HG02763 (cell line): ENCODE data around the gene RNF32.
"Not testable (repeated sequence)": the region's sequence is repeated elsewhere in the genome, so short reads cannot be mapped to it uniquely, and the experiment has no call there.

Experiments used
- ATAC-seq: cut with Tn5 transposase; IDR thresholded peaks from one replicate; pipeline ENCODE4 v1.9.1; 2021; ENCODE audit warnings: mild to moderate bottlenecking, moderate library complexity; ENCODE audit not compliant: unreplicated experiment

The RNF32 gene

DNA sequence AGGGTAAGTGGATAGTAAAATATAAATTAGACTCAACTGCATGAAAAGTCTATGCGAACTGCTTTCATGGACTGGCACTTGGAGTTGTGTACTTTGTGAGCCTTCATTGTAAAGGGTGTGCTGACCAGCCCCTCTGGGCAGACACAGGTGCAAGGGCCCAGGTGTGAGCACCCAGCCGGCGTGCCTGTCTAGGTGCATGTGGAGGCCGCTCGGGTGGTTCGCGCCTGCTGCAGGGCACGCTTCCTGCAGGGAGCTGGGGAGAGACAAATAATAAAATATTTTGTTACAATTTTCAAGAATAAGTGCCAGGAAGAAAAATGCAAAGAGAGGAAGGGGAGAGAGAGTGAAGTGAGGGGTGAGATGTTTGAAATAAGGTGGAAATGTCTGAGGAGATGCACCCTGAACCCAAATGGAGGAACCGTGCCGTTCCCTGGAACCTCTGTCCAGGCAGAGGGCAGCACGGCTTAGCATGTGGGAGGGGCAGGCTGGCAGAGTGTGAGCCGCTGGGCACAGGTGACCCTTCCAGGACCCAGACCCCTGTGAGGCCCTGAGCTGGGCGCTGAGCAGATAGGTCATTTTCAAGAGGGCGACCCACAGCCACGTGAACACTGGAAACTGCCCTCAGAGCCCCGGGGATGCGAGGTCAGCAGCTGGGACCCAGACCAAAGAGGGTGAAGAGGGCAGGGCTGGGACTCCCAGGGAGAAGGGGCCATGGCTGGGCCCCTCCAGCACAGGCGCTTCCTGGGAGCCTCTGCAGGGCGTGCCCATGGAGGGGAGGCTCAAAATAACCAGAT, 28.7 kb downstream of the RNF32 start:
- ATAC-seq: no peak

DNA sequence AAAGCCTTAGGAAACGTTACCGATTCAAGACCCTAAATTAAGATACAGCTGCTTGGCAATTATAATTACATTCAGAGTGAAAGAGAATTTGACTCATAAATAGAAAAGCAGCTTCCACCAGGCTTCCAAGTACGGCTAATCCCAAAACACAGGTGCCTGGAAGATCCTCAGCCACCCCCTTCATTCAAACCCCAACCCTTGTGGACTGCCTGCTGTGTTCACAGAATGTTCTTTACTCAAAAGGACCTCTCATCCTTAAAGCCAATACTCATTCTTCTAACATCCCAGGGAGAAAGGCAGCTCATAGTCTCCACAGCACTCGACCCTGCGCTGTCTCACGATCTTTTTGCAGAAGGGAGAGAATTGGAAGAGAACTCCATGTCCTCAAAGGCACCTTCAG, 32.9 kb downstream of the RNF32 start:
- ATAC-seq: no peak

DNA sequence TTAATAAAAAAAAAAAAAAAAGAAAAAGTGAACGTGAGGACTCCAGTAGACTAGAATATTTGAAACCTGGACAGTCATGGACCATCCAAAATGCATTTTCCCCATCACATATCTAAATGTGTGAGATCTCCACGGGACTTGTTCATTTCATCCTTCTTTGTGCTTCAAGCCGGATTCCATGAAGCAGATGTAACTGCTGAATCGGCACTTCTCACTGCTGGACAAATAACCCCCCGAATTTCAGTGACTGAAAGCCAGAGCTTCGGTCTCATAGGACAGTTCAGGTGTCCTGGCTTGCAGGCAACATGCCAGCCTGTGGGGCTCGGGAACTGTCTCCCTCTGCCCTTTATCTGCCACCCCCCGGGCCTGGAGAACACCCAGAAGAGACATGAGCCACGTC, 33.3 kb downstream of the RNF32 start:
- no peak for ATAC-seq

DNA sequence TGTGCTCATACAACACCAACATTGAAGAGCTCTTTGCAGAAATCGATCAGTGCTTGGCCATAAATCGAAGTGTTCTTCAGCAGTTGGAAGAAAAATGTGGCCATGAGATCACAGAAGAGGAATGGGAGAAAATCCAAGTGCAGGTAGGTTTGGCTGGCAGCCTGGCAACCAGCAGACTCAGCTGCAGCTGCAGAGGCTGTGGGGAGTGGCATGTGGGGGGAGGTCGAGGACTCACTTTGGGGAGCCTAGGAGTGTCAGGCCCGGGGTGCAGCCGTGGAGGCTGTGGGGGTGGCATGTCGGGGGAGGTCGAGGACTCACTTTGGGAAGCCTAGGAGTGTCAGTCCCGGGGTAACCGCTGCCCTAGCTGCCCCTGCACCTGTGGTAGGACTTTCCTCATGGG, 35.1 kb downstream of the RNF32 start:
- ATAC-seq: no peak

DNA sequence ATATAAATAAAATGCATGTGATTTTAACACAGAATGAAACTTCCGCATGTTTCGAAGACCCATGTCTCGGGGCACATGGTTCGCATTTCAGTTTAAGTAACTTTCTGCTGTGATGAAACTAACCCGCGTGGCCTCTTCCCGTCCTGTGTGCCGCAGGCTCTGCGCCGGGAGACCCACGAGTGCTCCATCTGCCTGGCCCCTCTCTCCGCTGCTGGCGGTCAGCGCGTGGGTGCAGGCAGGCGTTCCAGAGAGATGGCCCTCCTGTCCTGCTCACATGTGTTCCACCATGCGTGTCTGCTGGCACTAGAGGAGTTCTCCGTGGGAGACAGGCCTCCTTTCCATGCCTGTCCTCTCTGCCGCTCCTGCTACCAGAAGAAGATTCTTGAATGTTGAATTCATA, 35.7 kb downstream of the RNF32 start:
- ATAC-seq: no peak

DNA sequence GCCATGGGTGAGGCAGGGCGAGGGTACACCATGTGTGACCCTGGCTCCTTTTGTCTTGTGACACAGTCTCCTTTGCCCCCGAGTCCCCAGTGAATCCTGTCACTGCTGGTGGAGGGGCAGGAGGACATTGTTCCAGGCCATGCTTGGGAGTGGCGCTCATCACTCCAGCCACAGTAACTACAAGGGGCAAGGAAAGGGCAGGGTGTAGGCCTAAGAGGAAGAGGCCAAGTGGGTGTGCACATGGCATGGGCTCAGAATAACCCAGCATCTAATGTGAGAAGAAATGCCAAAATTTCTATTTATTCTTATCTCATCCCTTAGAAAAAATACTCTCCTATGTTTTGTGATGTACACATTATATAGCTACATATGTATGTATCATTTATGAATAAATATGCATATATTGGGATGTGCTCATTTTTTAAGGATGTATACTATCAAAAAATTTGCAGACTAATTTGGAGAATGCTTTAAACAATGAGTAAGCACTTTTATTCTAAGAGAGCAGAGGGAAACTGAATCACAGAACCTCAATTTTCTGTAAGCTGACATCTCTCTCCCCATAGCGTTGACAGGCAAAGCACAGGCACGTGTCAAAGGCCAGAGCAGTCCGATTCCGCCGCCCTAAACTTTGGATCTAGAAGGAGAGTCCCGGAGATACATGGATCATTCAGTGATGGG, 36.9 kb downstream of the RNF32 start:
- no peak for ATAC-seq

DNA sequence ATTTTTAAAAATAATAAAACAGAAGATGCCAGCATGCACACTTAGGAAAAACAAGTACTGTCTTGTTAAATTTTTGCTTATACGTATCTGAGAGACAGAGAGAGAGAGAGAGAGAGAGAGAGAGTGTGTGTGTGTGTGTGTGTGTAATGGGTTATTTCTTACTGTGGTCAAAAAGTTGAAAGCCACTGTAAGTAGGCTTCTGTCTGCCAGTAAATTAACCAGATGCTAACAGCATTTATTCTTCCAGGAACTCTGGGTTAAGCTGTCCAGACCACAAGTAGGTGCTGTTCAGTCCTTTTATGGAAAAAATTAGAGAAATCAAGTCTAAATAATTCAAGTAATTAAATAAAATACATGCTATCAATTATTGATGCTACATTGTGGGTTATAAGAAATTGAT, 39.7 kb downstream of the RNF32 start:
- no peak for ATAC-seq

DNA sequence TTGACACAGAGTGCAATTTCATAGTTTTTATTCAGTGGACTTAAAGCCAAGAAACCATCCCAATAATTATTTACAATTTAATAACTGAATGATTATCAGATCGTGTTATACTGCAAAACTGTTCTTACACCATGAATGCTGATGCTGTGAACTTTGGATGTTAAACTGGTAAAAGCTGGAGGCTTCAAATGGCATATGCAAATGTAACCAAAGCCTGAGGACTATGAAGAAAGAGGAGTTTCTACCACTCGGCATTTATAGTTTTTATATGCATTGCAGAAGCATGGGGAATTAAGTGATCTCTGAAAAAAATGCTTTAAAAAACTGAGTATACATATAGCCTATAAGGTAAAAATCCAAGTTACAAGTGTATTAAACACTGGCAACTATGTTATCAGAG, 42.4 kb downstream of the RNF32 start:
- ATAC-seq: no peak

DNA sequence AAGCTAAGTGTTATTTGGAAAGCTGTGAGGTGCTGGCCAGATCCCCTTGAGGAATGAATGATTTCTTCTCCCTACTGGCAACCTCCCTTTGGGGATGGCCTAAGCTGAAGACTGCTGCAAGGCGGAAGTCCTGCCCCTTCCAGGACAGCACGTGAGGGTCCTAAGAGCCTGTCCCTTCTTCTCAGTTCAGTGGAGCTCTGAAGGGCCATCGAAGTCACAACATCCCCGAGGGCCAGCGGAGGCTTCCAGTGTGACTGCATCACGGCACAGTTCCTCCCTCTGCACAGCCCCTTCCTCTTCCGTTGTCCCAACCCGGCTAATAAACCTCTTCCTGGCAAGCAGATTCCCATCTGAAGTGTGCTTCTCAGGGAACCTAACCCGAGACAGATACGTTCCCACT, 43.7 kb downstream of the RNF32 start:
- no peak for ATAC-seq

DNA sequence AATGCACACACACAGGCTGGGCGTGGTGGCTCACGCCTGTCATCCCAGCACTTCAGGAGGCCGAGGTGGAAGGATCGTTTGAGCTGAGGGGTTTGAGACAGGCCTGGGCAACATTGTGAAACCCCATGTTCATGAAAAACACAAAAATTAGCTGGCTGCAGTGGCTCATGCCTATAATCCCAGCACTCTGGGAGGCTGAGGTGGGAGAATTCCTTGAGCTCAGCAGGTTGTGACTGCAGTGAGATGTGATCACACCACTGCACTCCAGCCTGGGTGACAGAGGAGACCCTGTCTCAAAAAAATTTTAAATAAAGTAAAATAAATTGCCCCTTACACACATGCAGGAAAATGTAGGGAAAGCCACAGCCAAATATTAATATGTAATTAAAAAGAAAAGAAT, 44.1 kb downstream of the RNF32 start:
- no peak for ATAC-seq

DNA sequence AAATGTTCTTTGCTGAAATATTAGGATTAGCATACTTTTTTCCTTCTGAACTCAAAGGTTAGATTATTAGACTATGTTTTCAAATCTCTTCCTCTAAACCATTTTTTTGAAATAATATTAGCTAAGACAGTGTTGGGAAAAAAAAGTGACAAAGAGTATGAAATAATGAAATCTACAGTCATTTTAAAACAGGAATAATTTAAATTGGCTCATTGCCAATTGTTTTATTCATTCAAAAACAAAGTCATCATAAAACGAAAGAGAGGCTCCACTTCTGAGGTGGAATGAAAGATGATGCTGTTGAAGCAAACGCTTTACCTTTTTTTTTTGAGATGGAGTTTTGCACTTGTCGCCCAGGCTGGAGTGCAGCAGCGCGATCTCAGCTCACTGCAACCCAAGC, 51.2 kb downstream of the RNF32 start:
- no peak for ATAC-seq

DNA sequence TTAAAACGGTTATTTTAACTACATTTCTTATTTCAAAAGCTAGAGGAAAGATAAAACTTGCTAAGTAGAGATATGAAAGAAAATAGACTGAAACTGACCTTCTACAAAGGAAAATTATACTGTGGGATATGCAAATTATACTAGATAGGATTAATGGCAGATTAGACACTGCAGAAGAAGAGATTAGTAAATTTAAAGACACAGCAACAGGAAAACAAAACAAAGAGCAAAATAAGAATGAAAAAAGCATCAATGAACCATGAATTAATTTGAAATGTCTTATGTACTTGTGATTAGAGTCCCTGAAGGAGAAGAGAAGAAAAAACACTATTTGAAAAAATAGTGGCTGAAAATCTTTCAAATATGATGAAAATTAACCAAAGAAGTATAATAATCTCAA, 52.3 kb downstream of the RNF32 start:
- ATAC-seq: no peak

DNA sequence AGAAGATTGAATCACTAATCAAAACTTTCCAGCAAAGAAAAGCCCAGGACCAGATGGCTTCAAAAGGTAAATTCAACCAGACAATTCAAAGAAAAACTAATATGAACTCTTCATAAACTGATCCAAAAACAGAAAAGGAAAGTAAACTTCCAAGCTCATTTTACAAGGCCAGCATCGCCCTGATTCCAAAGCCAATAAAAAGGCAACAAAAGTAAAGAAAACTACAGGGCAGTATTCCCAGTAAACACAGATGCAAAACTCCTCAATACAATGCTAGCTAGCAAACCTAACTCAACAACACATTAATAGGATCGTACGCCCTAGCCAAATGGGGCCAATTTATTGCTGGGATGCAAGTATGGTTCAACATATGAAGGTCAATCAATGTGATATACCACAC, 53.1 kb downstream of the RNF32 start:
- ATAC-seq: no peak

DNA sequence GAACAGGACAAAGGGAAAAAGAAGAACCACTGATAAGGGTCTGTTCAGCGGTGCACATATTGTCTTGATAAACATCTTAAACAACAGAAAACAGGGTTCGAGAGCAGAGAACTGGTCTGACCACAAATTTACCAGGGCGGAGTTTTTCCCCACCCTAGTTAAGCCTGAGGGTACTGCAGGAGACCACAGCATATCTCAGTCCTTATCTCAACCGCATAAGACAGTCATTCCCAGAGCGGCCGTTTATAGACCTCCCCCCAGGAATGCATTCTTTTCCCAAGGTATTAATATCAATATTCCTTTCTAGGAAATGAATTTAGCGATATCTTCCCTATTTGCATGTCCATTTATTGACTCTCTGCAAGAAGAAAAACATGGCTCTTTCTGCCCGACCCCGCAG, 56.7 kb downstream of the RNF32 start:
- not testable (repeated sequence) for ATAC-seq

DNA sequence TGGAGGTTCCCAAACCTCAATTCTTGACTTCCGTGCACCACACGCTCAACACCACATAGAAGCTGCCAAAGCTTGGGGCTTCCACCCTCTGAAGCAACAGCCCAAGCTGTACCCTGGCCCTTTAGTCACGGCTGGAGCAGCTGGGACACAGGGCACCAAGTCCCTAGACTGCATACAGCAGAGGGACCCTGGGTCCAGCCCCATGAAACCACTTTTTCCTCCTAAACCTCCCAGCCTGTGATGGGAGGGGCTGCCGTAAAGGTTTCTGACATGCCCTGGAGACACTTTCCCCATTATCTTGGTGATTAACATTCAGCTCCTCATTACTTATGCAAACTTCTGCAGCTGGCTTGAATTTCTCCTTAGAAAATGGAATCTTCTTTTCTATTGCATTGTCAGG, 57.9 kb downstream of the RNF32 start:
- not testable (repeated sequence) for ATAC-seq

DNA sequence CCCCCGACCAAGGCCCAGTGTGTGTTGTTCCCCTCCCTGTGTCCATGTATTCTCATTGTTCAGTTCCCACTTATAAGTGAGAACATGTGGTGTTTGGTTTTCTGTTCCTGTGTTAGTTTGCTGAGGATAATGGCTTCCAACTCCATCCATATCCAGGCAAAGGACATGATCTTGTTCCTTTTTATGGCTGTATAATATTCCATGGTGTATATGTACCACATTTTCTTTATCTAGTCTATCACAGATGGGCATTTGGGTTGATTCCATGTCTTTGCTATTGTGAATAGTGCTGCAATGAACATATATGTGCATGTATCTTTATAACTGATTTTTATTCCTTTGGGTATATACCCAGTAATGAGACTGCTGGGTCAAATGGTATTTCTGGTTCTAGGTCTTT, 61.2 kb downstream of the RNF32 start:
- ATAC-seq: not testable (repeated sequence)

DNA sequence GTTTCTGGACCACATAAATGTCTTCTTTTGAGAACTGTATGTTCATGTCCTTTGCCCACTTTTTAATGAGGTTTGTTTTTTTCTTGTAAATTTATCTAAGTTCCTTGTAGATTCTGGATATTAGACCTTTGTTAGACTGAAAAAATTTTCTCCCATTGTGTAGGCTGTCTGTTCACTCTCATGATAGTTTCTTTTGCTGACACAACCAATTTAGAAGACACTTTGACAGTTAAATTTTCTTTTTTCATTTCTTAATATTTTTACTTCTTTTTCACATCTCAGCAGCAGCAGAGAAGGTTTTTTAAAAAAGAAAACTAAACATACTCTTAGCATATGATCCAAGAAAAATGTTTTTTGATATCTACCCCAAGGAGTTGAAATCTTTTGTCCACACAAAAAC, 61.8 kb downstream of the RNF32 start:
- ATAC-seq: no peak

DNA sequence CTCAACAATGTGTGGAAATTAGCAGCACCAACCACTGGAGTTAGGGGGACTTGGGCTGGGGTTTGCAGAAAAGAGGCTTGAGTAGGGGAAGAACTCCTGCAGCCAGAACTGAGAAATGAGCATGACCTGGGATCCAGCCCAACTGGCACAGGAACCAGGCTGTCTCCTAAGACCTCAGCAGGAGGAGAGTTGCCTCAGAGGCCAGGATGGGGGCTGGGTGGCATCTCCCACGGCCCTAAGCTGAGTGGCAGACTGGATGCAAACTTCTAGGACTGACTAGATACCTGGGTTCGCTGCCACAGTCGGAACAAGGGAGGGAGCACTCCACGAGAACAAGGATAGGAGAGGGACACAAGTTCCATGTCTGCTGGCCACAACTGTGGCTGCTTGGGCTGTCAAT, 62.6 kb downstream of the RNF32 start:
- no peak for ATAC-seq

DNA sequence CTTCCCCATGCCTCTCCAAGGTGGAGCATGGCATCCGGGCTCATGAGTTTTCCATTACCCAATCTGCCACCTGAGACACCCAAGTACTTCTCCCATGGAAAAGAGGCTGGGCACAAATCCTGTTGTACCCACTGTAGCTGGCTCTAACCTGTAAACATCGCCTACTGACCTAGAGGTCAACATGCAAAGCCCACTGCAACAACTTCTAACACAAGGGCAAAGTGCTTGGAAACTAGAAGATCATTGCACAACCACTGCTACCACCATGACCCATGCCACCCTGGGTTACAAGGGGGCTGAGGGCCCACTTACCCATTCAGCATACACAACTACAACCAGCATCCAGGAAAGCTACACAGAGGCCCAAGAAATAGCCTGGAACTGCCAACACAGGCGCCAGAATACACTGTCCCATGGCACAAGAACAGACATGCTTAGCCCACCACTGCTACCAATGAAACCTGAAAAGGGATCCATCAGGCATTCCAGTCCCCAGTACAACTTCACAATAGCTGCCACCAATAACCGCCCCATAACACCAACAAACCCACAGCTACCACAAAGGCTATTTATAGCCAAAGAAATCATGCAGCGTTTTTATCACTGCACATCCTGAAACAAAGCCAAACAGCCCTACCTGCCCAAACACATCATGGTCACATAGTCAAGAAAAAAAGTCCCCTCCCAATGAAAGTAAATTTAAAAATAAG, 63.4 kb downstream of the RNF32 start:
- ATAC-seq: no peak

DNA sequence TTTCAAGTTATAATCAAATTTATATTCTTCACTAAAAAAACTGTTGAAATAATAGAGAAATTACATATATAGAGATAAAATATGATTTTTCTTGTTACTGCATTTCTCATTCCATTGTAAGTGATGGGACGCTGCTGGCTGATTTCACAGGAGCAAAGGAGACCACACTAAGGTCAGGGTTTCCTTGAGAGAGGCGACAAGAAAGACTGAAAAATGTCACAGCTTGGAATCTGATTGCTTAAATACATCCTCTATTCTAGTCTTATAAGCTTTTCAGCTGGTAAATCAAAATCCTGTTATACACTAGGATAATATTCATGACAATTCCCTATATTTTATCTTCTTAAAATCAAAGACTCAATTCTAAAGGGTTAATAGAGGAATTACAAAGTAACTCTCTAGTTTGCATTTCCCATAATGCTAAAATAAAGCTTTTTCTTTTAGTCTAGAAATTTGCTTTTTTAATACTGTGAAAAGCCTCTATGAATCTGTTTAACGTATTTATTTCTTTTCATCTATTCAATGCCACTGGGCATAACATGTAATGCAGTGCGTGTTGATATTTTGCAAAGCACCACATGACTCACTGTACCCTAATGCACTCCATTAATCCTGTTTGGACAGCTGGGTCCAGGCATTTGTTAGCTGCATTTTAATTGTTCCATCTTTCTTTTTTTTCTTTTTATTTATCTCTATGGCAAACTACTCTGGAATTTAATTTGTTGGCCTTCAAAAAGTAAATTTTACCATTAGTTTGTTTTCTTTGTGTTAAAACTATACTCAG, 81.7 kb downstream of the RNF32 start:
- ATAC-seq: no peak

DNA sequence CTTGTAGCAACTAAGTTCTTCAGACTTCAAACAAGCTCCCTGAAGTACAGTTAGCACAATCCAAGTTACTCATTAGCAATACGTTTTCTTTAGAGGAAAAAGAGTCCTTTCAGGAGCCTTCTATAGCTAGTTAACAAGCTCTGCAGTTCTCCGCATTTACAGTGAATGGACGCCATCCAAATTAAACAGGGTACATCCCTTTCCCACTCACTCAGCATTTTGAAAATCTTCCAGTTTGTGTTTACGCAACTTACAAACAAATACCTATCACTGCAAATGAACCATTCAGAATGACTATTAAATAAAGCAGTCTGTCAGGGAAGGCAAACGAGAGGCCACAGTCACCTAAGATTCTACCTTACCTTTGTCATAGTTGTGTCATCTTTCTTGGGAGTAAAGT, 84.5 kb downstream of the RNF32 start:
- no peak for ATAC-seq
